ENCODE measurements around the gene TMPRSS12. TPM values are rescaled to one million over a fixed set of nuclear protein-coding genes. Genes with fewer than 3 reads are reported as not detected.
"Not testable (repeated sequence)": the region's sequence is repeated elsewhere in the genome, so short reads cannot be mapped to it uniquely, and the experiment has no call there.

TMPRSS12 gene, protein sequence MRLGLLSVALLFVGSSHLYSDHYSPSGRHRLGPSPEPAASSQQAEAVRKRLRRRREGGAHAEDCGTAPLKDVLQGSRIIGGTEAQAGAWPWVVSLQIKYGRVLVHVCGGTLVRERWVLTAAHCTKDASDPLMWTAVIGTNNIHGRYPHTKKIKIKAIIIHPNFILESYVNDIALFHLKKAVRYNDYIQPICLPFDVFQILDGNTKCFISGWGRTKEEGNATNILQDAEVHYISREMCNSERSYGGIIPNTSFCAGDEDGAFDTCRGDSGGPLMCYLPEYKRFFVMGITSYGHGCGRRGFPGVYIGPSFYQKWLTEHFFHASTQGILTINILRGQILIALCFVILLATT
- not detected for total RNA-seq
- long read RNA-seq: 0 reads

GRCh38 chr12:50842637-50843493 is at the start of gene TMPRSS12:
TSS of gene TMPRSS12 (plus strand) at chr12:50842926. CDS start at chr12:50842965, 39 bp downstream.
- intact Hi-C loops (cut with DNase I): no loop called here
- H3K9me3 ChIP-seq: no peaks in the 10 kb centered on the region
- peak; percentile 18 for TF ChIP-seq CTCF (IDR thresholded peaks at IDR 0.05)
- H3K27me3 ChIP-seq: no peaks in the 10 kb centered on the region
- DNase-seq (peak; percentile 78), ATAC-seq (peak; percentile 86)
- no peaks in the 10 kb centered on the region for H3K4me1 ChIP-seq
- no peaks in the 10 kb centered on the region for H3K36me3 ChIP-seq
- H3K4me3 ChIP-seq: peak within 1 kb of the TSS; percentile 39
- peak within 1 kb of the TSS; percentile 17 for H3K27ac ChIP-seq

- Histone ChIP-seq H3K4me3 (no peak overlapping the region), H3K36me3 (peaks cover 54% of the 10 kb centered on the region)
These were observed 42.8 kb upstream of the TMPRSS12 start for GRCh38 chr12:50799908-50800307.

DNA sequence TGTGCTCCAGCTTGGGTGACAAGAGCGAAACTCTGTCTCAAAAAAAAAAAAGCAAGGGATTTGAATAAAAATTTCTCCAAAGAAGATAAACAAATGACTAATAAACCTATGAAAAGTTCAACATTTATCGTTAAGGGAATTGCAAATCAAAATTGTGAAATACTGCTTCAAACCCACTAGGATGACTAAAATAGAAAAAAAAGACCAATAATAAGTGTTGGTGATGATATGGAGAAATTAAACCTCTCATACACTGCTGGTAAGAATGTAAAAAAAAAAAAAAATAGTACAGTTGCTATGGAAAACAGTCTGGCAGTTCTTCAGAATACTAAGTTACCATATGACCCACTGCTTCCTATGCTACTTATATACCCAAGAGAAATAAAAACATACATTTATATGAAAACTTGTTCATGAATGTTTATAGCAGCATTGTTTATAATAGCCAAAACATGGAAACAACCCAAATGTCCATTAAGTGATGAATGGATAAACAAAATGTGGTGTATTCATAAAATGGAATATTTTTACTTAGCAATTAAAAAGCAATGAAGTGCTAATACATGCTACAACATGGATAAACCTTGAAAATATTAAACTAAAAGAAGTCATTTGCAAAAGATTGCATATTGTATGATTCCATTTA is 39.4 kb upstream of the TMPRSS12 start:
- no peak for TF ChIP-seq CTCF (IDR thresholded peaks at IDR 0.05)
- DNase-seq (no peak), ATAC-seq (no peak)
- H3K27me3 ChIP-seq: no peaks in the 10 kb centered on the region
- H3K4me1 ChIP-seq: no peaks in the 10 kb centered on the region
- intact Hi-C loops (cut with DNase I): no loop called here
- peaks cover 7% of the 10 kb centered on the region for H3K9me3 ChIP-seq
- H3K36me3 ChIP-seq: peaks cover 26% of the 10 kb centered on the region
- H3K27ac ChIP-seq: no peak overlapping the region
- no peak overlapping the region for H3K4me3 ChIP-seq

More at GRCh38 chr12:50799908-50800307, 42.8 kb upstream of the TMPRSS12 start:
- ATAC-seq (no peak), DNase-seq (no peak)
- no peak for TF ChIP-seq CTCF (IDR thresholded peaks at IDR 0.05)
- peaks cover 7% of the 10 kb centered on the region for H3K9me3 ChIP-seq
- no peaks in the 10 kb centered on the region for H3K4me1 ChIP-seq
- H3K27ac ChIP-seq: no peak overlapping the region
- intact Hi-C loops (cut with DNase I): no loop called here
- no peaks in the 10 kb centered on the region for H3K27me3 ChIP-seq

DNA sequence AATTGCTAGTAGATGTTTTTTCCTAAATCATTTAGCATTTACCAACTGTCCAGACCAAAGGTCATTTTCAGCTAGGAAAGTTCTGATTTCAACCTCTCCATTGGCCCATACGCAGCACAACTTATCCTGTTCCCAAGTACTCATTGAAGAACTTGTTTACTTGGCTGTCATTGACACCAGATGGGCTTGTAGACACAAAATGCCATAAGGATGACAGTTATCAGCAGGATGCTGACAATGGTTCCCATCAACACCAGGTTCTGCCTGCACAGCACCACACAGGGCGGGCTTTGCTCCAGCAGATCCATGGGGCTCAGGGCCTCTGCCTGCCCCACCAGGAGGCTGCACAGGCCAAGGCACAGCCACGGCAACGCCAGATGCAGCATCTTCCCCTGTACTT is 36.5 kb upstream of the TMPRSS12 start:
- intact Hi-C loops (cut with DNase I): no loop called here
- Histone ChIP-seq H3K27me3 (no peaks in the 10 kb centered on the region), H3K4me1 (no peaks in the 10 kb centered on the region), H3K9me3 (no peaks in the 10 kb centered on the region), H3K27ac (no peak overlapping the region), H3K36me3 (peaks cover 26% of the 10 kb centered on the region), H3K4me3 (no peak overlapping the region)
- no peak for TF ChIP-seq CTCF (IDR thresholded peaks at IDR 0.05)
- DNase-seq (no peak), ATAC-seq (no peak)

GRCh38 chr12:50809131-50809530 is 33.6 kb upstream of the TMPRSS12 start:
- DNase-seq; intact Hi-C loops (cut with DNase I); H3K9me3 ChIP-seq; ATAC-seq; H3K4me3 ChIP-seq; H3K4me1 ChIP-seq; H3K27ac ChIP-seq; H3K27me3 ChIP-seq: not testable (repeated sequence)
- peaks cover 47% of the 10 kb centered on the region for H3K36me3 ChIP-seq

DNA sequence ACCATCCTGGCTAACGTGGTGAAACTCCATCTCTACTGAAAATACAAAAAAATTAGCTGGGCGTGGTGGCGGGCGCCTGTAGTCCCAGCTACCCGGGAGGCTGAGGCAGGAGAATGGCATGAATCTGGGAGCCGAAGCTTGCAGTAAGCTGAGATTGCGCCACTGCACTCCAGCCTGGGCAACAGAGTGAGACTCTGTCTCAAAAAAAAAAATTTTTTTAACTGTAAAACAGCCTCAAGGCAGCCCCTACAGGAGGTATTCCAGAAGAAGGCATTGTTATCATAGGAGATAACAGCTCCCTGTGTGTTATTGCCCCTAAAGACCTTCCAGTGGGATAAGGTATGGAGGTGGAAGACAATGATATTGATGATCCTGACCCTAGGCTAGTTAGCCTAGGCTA is 27.8 kb upstream of the TMPRSS12 start:
- DNase-seq, H3K4me3 ChIP-seq, H3K9me3 ChIP-seq, H3K27me3 ChIP-seq, H3K27ac ChIP-seq, ATAC-seq, H3K4me1 ChIP-seq: not testable (repeated sequence)
- peaks cover 96% of the 10 kb centered on the region for H3K36me3 ChIP-seq
- intact Hi-C loops (cut with DNase I): loop anchor here (10.0 kb wide), 1 partner anchor 180 kb away; no protein-coding TSS in a partner anchor

All from upper lobe of right lung (tissue), 1 donor.